ENCODE results near the gene PGM5.
A peak's percentile ranks its signal among the peaks of the same experiment; 100 is the strongest.

The PGM5 gene

GRCh38 chr9:68536876-68537615 lies 180.6 kb downstream of the PGM5 start:
- DNase-seq (ENCODE audit: low read depth, low spot score): no peak

GRCh38 chr9:68537616-68537880 lies 181.1 kb downstream of the PGM5 start:
- DNase-seq (ENCODE audit: low read depth, low spot score): no peak

GRCh38 chr9:68538200-68538599 lies 181.8 kb downstream of the PGM5 start:
- no peak for DNase-seq (ENCODE audit: low read depth, low spot score)

DNA sequence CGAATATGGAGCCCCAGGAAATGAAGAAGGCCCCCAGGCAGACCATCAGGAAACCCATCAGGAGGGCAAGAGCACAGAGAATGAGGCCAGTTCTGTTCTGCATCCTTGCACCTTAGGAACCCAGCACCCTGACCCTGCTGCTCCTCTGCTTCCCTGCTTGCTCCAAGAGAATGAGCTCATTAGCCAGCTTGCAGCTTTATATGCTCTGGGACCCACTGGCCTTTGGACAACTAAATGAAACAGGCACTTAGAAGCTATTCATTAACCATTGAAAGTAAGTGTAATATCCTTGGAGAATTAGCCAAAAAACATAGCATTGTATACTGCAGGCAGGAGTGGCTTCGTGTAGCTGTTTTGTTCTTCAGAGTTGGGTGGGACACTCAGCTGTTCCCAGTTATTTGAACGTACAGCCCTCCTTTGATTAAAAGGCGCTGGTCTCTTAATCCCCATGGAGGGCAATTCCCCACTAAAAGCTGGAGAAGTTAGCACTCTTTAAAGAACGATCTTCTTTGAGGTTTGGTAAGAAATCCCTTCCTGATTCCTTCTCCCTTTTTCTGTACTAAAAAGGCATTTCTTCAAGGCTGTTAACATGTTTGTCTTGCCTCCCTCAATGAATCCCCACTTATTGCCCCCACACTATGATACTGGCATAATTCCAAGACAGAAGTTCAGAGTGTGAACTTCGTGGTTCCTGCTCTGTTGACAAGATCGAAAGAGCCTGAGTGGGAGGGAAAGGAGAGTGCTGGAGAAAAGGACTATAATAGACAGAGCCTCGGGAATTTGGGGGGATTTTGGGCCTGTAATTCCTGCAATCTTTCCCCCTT lies 184.5 kb downstream of the PGM5 start, which contains the start of gene TMEM252:
Gene TMEM252 (minus strand): TSS at position 172 of the 824 bp plus-strand sequence. CDS start 69 bp downstream, at position 103.
- DNase-seq (ENCODE audit: low read depth, low spot score): no peak

- DNase-seq (ENCODE audit: low read depth, low spot score): no peak
These were observed 185.2 kb downstream of the PGM5 start for GRCh38 chr9:68541568-68541967.

DNA sequence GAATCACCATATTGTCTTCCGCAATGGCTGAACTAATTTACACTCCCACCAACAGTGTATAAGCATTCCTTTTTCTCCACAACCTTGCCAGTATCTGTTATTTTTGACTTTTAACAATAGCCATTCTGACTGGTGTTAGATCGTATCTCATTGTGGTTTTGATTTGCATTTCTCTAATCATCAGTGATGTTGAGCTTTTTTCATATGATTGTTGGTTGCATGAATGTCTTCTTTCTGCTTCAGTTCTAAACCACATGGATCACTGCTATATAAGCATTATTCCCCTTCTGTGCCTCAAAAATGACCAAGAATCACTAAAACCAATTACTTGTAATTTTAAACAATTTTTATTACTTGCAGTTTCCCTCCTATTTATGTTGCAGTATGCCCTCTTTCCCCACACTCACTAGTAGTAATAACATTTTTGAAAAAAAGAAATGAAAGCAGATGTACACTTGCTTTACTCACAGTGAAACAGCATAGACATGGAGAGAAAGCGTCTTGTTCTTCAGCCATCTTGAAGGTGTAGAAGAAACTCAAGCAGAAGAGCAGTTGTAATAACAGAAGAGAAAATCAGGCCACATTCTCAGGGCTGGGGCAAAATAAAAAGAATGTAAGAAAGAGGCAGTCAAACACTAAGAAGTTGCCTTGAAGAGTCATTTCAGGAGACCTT lies 188.8 kb downstream of the PGM5 start:
- DNase-seq (ENCODE audit: low read depth, low spot score): no peak

DNA sequence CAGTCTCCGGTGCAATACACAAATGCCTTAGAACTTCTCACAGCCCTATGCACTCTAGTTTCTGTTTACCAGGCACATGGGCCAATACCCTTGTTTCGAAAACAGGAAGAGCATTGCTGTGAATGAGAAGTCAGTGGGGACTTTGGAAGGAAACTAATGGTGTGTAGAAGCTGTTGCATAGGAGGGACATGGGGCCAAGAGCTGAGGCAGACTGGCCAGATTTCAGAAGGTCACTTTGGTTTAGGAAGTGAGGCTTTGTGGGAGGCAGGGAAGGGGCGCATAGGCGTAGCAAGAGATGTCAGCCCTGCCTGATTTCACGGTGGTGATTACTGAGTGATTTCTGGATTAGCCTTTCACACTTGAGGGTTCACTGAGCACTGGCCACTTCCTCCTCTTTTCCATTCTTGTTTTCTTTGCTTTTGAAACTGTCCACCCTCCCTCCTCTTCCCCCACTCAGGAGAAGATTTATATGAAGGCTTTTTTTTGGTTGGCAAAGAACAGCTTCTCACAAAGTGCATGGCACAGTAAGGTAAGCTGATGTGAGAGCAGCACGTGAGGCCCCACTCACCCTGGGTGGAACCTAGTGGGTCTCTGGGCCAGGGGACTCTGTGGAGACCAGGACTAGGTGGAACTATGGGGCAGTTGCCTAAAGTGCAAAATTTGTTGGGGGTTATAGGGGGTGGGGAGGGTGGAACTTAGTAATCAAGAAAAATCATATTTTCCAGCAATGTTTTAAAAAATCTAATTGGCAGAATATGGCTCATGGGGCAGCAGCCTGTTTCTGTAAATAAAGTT lies 190.4 kb downstream of the PGM5 start:
- no peak for DNase-seq (ENCODE audit: low read depth, low spot score)

DNA sequence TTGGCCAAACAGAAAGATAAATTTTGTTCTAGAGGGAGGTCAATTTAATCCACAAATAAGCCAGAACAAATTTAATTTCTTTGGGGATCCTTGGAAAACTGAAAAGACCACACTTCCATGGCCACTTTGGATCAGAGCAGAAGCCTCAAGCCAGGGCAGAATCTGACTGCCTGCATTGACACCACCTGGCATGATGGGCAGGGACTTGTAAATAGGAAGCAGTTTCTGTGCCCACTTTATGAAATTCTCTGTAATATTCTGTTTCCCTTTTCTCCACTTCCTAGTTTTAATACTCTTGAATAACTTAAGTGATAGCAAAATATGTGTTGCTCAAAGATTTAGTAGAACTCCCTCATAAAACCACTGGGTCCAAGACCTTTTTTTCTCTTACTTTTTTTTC lies 191.0 kb downstream of the PGM5 start:
- no peak for DNase-seq (ENCODE audit: low read depth, low spot score)

GRCh38 chr9:68548241-68548640 lies 191.8 kb downstream of the PGM5 start:
- DNase-seq (ENCODE audit: low read depth, low spot score): no peak

GRCh38 chr9:68551191-68551590 lies 194.8 kb downstream of the PGM5 start:
- no peak for DNase-seq (ENCODE audit: low read depth, low spot score)

GRCh38 chr9:68552700-68553476 lies 196.5 kb downstream of the PGM5 start:
- no peak for DNase-seq (ENCODE audit: low read depth, low spot score)

- no peak for DNase-seq (ENCODE audit: low read depth, low spot score)
These were observed 199.2 kb downstream of the PGM5 start for GRCh38 chr9:68555437-68556150.

GRCh38 chr9:68558545-68558944 lies 202.1 kb downstream of the PGM5 start:
- no peak for DNase-seq (ENCODE audit: low read depth, low spot score)

DNA sequence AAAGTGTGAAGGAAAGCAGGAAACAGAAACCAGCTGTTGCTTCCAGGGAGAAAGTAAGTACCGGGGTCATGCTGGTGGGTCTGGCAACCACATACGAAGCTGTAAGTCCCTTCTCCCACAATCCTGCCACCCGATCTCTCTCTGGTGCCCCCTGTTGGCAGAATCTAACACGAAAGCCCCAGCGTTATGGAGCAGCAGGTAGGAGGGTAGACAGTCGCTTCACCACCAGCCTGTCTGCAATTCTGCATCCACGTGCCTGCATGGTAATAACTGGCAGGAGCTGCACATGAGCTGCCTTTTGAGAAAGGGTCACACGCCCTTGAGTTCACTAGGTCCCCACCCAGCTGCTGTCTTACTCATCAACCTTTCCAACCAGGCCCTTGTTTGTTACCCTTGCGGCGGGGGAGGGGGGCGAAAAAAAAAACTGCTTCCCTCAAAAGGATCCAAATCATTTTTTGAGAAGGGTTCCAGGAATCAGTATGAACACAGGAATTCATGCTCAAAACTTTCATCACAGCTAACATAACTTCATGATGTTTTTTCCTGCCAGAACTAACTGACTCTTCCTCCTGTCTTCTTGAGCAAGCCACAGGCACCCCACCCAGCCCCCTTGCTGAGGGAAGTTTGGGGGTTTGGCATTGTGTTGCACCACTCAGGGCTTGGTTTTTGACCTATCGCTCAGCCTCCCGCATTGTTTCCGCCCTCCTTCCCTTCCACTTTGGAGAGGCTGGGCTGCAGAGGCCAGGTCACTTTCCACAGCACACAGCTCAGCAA lies 203.8 kb downstream of the PGM5 start:
- peak; percentile 82 for DNase-seq (ENCODE audit: low read depth, low spot score)

DNA sequence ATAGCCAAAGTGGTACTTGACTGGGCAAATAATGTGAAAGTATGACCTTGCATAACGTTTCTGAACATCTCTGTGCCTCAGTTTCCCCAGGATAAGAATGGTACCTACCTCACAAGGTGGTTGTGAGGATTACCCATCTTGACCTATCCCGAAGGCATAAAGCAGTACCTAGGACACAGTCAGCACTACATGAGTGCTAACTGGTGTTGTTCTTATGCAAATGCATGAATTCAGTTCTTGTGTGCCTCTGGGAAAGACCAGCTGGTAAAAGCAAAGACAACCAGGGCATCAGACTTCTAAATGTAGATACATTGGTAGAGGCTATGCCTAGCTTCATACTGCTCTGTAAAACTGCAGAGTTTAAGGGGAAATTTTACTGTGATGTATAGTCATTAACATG lies 206.1 kb downstream of the PGM5 start:
- peak; percentile 22 for DNase-seq (ENCODE audit: low read depth, low spot score)

DNA sequence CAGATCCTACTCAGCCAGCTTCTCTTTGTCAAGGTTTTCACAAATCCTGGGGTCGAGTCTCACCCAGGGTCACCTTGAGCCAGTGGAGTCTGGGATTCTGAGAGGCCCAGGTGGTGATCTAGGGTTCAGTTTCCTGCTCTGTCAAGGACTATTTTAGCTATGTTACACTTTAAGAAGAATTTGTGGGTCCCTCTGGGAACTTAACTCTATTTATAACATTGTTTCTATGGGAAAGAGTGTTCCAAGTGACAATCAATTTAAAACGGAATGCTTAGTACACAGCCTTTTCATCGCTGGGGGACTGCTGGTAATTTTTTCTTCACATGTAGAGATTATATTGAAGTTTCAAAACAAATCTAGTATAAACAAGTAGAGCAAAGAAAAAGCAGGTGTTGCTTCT lies 211.2 kb downstream of the PGM5 start:
- DNase-seq (ENCODE audit: low read depth, low spot score): no peak

DNA sequence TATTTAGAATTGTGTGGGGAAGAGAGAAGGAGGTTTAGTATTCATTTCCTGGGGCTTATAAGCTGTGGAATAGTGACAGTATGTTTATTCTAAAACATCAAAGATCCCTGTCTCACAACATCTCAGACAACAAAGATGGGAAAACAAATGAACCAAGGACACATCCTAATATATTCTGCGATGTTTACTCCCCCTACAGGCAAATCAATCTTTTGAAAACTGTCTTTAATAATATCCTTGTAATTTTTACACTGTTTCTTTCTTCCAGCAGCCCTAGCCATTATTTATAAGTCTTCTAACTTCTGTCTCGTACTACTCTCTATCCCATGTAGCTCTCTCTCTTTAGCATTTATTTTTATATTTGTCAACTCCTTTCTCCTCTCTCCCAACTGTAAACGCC lies 217.7 kb downstream of the PGM5 start:
- DNase-seq (ENCODE audit: low read depth, low spot score): no peak

- no peak for DNase-seq (ENCODE audit: low read depth, low spot score)
These were observed 219.4 kb downstream of the PGM5 start for GRCh38 chr9:68575817-68576216.

DNA sequence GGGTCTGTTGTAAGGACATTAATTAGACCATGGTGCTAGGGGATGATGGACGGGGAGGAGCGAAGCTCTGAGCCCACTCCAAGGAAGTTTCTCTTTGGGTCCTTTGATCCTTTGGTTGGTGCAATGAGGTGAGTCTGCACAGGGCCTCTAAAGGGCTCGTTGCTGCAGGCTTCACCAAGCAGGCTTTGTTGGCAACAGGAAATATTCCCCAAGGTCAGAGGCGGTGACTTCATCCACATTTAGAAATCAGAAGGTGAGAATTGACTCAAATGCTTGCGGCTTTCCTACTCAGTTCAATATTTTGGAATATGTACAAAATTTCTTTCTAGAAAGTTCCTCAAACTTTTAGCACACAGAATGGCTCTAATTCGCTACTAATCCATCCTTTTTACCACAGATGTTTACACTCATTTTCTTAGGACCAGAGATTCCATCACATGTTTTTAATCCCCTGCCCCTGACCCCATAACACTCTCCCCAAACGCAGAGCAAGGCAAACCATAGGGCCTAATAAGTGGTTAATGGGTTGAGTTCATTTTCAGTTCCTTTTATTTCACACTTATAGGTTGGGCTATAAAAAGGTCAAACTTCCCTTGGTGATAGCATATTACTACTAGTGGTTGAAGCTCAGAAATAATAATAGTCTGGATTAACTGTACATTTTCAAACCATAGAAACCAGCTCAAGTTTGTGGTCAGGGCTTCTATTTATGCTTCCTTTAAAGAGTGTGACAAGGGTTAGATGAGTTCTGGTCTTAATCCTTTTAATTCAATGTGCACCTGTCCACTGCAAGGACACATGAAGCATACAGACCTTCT lies 221.6 kb downstream of the PGM5 start:
- DNase-seq (ENCODE audit: low read depth, low spot score): no peak

Data from ELF-1 (cell line).